ENCODE data around the gene SETDB1.

Gene SETDB1

DNA sequence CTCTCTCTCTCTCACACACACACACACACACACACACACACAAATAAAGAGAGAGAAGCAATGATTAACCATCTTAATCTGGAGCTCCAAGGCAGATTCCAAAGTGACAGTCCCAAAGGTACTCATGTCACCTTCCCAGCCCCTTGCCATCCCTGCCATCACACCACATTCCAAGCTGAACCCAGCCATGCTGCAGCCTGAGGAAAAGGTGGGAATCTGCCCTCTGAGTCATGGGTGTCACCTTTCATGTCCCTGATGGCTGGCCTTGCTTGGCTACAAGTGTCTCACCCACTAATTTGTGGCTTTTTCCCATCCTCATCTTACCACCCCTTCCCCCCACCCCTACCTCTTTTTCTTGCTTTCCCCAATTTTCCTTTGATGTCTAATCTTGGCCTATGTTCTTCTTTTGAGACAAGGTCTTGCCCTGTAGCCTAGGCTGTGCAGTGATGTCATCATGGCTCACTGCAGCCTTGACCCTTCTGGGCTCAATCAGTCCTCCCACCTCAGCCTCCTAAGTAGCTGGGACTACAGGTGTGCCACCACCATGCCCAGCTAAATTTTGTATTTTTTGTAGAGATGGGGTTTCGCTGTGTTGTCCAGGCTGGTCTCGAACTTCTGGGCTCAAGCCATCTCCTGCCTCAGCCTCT lies 59.1 kb downstream of the SETDB1 start:
- H4K20me1 ChIP-seq: no peaks in the 10 kb centered on the region
- no peak overlapping the region for H3K27ac ChIP-seq
- no peak overlapping the region for H3K4me2 ChIP-seq
- H3K9me3 ChIP-seq: no peaks in the 10 kb centered on the region
- H3K4me3 ChIP-seq: no peak overlapping the region
- peaks cover 28% of the 10 kb centered on the region for H3K4me1 ChIP-seq
- no peak for TF ChIP-seq Cebpa-rat (IDR thresholded peaks at IDR 0.05)
- no peaks in the 10 kb centered on the region for H3K27me3 ChIP-seq
- no peak overlapping the region for H3K9ac ChIP-seq
- H3K36me3 ChIP-seq: no peaks in the 10 kb centered on the region

DNA sequence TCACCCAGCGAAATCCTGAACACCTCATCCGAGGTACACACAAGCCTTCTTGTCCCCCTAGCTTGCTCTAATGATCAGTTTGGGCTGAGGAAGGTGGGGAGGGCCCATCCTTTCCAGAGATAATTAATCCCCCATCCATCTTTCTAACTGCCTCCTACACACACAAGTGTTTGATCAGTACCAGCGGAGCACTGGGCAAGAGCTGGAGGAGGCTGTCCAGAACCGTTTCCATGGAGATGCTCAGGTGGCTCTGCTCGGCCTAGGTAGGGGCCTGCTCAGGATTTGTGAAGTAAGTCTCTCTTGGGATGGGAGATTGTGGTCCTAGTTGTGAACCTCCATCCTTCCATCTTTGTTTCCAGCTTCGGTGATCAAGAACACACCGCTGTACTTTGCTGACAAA lies 61.8 kb downstream of the SETDB1 start:
- no peak for TF ChIP-seq Cebpa-rat (IDR thresholded peaks at IDR 0.05)
- Histone ChIP-seq H4K20me1 (no peaks in the 10 kb centered on the region), H3K36me3 (no peaks in the 10 kb centered on the region), H3K9me3 (no peaks in the 10 kb centered on the region), H3K9ac (no peak overlapping the region), H3K4me2 (no peak overlapping the region), H3K4me1 (peaks cover 3% of the 10 kb centered on the region), H3K27me3 (no peaks in the 10 kb centered on the region), H3K4me3 (no peak overlapping the region), H3K27ac (no peak overlapping the region)

DNA sequence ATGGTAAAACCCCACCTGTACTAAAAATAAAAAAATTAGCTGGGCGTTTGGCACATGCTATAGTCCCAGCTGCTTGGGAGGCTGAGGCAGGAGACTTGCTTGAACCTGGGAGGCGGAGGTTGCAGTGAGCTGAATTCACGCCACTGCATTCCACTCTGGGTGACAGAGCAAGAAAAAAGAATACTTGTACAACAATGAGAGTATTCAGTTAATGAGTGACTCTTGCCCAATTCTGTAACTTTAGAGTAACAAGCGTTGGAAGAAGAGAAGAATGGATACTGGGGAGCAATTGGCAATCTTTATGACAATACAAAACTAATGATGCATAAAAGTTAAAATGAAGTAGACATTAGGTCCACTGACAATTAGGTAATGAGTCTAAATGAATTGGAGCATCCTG lies 66.5 kb downstream of the SETDB1 start:
- Histone ChIP-seq H3K27ac (no peak overlapping the region), H3K4me3 (no peak overlapping the region), H3K4me1 (no peaks in the 10 kb centered on the region), H3K27me3 (no peaks in the 10 kb centered on the region), H3K36me3 (peaks cover 19% of the 10 kb centered on the region), H3K9ac (no peak overlapping the region), H3K4me2 (no peak overlapping the region), H4K20me1 (no peaks in the 10 kb centered on the region), H3K9me3 (no peaks in the 10 kb centered on the region)
- TF ChIP-seq Cebpa-rat (IDR thresholded peaks at IDR 0.05): no peak

DNA sequence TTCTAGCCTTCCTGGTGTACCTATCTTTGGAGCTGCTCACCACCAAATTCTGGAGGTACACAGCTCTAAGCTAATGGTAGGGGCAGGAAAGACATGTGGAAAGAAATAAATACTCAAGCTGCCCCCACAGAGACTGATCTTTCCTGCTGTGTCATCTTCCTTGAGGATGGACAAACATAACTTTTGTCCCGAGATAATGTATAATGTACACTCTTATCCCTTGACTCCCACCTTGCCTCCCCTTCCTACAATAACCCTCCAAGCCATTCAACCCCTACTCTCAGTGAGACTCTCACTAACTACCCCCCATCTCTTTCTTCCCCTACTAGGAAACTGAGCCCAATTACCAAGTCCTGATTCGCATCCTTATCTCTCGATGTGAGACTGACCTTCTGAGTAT lies 68.1 kb downstream of the SETDB1 start:
- TF ChIP-seq Cebpa-rat (IDR thresholded peaks at IDR 0.05): no peak
- Histone ChIP-seq H4K20me1 (no peaks in the 10 kb centered on the region), H3K36me3 (peaks cover 35% of the 10 kb centered on the region), H3K27me3 (no peaks in the 10 kb centered on the region), H3K27ac (no peak overlapping the region), H3K4me1 (peaks cover 4% of the 10 kb centered on the region), H3K4me2 (no peak overlapping the region), H3K4me3 (no peak overlapping the region), H3K9me3 (no peaks in the 10 kb centered on the region), H3K9ac (0 out of 2 replicates have a peak overlapping the region, but pooled peaks have one; percentile 4)

DNA sequence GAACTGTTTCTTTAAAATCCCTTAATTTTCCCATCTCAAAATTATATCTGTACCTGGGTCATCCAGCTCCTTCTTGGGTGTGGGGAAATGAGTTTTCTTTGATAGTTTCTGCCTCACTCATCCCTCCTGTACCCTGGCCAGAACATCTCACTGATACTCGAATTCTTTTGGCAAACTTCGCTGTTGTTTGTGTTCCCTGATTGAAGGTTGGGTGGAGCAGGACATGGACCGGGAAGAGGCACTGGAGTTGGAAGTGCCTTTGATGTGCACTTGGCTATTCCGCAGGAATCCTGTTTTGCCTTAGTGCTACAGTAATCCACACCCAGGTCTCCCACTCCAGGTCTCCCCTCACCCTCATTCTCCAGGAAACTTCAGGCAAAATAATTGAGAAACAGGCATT lies 69.3 kb downstream of the SETDB1 start:
- Histone ChIP-seq H4K20me1 (no peaks in the 10 kb centered on the region), H3K27me3 (no peaks in the 10 kb centered on the region), H3K9me3 (no peaks in the 10 kb centered on the region), H3K4me3 (no peak overlapping the region), H3K27ac (no peak overlapping the region), H3K36me3 (peaks cover 47% of the 10 kb centered on the region), H3K4me2 (0 out of 2 replicates have a peak overlapping the region, but pooled peaks have one; percentile 25), H3K9ac (no peak overlapping the region), H3K4me1 (peaks cover 11% of the 10 kb centered on the region)
- TF ChIP-seq Cebpa-rat (IDR thresholded peaks at IDR 0.05): no peak

DNA sequence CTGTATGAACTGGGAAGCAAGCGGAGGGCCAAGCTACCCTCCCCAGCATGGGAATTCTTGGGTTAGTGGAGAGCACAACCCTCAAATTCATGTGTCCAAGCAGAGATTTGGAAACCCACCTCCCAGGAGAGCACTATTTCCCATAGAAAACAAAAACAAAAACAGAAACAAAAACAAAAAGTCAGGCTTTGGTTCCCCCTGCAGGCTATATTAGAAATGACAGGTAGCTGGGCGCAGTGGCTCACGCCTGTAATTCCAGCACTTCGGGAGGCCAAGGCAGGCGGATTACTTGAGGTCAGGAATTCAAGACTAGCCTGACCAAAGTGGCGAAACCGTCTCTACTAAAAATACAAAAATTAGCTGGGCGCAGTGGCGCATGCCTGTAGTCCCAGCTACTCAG lies 69.7 kb downstream of the SETDB1 start:
- Histone ChIP-seq H3K9ac (no peak overlapping the region), H3K27ac (no peak overlapping the region)

DNA sequence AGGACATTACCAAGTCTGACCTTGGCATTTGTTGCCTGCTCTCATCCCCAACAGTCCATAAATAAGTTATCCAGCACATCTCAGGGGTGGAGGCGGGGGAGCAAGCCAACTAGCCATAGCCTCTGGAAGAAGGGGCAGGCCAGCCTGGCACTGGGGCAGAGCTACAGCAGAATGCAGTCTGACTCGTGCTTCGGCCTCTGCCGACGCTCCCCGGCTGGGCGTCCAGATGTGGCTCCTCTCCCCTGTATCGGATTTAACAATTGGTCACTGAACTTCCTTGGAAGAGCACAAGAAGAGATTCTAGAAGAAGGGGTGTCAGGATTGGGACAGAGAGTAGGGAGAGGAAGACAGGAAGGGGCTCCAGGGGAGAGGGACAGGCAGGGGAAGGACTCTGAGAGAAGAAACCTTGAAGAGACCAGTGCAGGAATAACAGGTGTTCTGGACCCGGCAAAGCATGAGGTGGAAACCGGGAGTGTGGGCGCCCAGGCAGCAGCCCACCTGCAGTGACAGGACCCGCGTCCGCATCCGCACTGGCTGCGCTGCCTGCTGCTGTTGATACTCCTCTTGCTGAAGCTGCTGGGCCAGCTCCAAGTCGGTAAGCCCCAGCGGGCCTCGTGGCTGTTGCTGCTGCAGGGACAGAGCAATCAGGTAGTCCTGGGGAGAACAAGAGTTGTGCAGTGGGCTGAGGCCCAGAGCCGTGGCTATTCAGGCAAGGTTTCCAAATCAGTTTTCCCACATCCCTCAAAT lies 71.1 kb downstream of the SETDB1 start:
- no peaks in the 10 kb centered on the region for H3K27me3 ChIP-seq
- H4K20me1 ChIP-seq: no peaks in the 10 kb centered on the region; the same call in 1 of the 2 replicates
- H3K4me2 ChIP-seq: no peak overlapping the region
- no peak overlapping the region for H3K4me3 ChIP-seq
- no peaks in the 10 kb centered on the region for H3K9me3 ChIP-seq
- no peak overlapping the region for H3K27ac ChIP-seq
- peaks cover 66% of the 10 kb centered on the region for H3K36me3 ChIP-seq
- TF ChIP-seq Cebpa-rat (IDR thresholded peaks at IDR 0.05): no peak
- no peak overlapping the region for H3K9ac ChIP-seq
- H3K4me1 ChIP-seq: peaks cover 14% of the 10 kb centered on the region

More for the DNA sequence above, 69.7 kb downstream of the SETDB1 start:
- Histone ChIP-seq H3K27me3 (no peaks in the 10 kb centered on the region), H3K9me3 (no peaks in the 10 kb centered on the region), H3K36me3 (peaks cover 52% of the 10 kb centered on the region), H3K4me1 (peaks cover 11% of the 10 kb centered on the region), H3K4me2 (0 out of 2 replicates have a peak overlapping the region, but pooled peaks have one; percentile 25), H4K20me1 (no peaks in the 10 kb centered on the region), H3K4me3 (no peak overlapping the region)
- TF ChIP-seq Cebpa-rat (IDR thresholded peaks at IDR 0.05): no peak

DNA sequence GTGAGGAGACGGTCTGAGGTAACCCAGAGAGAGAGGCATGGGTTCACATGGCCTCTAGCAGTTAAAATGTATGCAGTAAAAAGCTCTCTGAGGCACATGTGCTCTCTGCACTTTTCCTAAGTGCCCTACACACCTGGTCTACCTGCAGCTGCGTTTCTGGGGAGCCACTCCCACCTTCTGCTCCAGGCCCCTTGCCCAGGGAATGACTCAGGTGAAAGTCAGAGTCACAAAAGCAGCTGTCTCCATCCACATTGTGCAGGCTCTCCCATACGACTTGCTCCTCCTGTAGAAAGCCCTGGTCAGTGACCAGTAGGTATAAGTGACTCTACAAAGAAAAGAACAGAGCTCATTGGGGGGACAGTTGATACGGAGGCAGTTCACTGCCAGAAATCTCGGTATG lies 71.8 kb downstream of the SETDB1 start:
- H3K9ac ChIP-seq: no peak overlapping the region
- peaks cover 20% of the 10 kb centered on the region for H3K4me1 ChIP-seq
- no peak overlapping the region for H3K4me2 ChIP-seq
- no peaks in the 10 kb centered on the region for H3K27me3 ChIP-seq
- H3K9me3 ChIP-seq: no peaks in the 10 kb centered on the region
- H3K36me3 ChIP-seq: peaks cover 71% of the 10 kb centered on the region
- no peak overlapping the region for H3K4me3 ChIP-seq
- TF ChIP-seq Cebpa-rat (IDR thresholded peaks at IDR 0.05): no peak
- no peak overlapping the region for H3K27ac ChIP-seq
- H4K20me1 ChIP-seq: no peaks in the 10 kb centered on the region; the same call in 1 of the 2 replicates

DNA sequence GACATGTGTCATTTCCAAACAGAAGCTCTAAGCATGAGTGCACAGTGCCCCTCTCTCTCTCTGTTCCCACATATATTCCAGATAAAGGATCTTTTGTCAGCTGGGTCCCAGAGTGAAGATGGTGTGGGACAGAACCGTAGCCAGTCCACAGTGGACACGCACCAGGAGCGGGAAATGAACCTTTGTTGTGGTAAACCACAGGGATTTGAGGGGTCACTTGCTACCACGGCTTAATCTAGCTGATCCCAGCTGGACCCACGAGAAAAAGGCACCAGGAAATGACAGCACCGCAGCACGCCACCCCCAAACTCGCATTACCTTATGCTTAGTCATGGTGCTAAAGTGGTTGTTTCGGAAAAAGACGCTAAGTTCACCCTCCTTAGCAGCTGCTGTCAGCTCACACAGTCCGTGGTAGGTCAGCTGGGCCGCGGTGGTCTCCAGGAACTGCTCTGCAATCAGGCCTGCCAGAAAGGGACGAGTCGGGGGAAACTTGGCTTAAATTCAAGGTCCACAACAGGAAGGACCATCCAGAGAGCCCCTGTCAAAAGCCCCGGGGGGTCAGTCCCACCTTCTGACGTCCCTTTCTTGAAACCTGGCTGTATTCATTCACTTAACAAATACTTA lies 73.0 kb downstream of the SETDB1 start:
- peaks cover 33% of the 10 kb centered on the region for H3K4me1 ChIP-seq
- H3K9me3 ChIP-seq: no peaks in the 10 kb centered on the region
- no peak overlapping the region for H3K9ac ChIP-seq
- no peak overlapping the region; the same call in 1 of the 2 replicates for H3K27ac ChIP-seq
- no peaks in the 10 kb centered on the region; the same call in 1 of the 2 replicates for H4K20me1 ChIP-seq
- H3K4me3 ChIP-seq: no peak overlapping the region
- H3K27me3 ChIP-seq: no peaks in the 10 kb centered on the region
- peaks cover 71% of the 10 kb centered on the region for H3K36me3 ChIP-seq
- H3K4me2 ChIP-seq: no peak overlapping the region
- TF ChIP-seq Cebpa-rat (IDR thresholded peaks at IDR 0.05): no peak

DNA sequence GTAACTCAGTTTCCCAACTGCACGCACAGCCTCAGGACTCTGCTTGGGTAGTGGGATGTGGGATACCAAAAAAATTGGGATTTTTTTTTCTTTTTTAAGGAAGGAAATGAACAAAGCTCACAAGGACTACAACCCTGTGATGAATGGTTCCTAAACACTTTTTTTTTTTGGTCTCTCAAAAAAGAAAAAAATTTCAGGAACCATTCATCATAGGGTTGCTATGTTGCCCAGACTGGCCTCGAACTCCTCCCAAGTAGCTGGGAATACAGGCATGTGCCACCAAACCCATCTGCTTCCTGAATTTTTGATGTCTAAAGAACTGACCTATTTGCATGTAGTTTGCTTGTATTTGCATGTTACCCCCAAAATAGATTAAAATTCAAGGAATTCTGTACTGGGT lies 73.8 kb downstream of the SETDB1 start:
- peaks cover 40% of the 10 kb centered on the region for H3K4me1 ChIP-seq
- peaks cover 71% of the 10 kb centered on the region for H3K36me3 ChIP-seq
- no peak overlapping the region for H3K4me2 ChIP-seq
- H4K20me1 ChIP-seq: no peaks in the 10 kb centered on the region; the same call in 1 of the 2 replicates
- no peaks in the 10 kb centered on the region for H3K9me3 ChIP-seq
- H3K4me3 ChIP-seq: no peak overlapping the region
- no peak overlapping the region for H3K9ac ChIP-seq
- H3K27ac ChIP-seq: no peak overlapping the region
- no peak for TF ChIP-seq Cebpa-rat (IDR thresholded peaks at IDR 0.05)
- no peaks in the 10 kb centered on the region for H3K27me3 ChIP-seq

Data from BLaER1 (cell line).